GM12891 (cell line): ENCODE data around the gene ASIC1.

Experiments used
- PAX5 ChIP-seq: IDR thresholded peaks from 2 replicates; pipeline ENCODE4 v1.6.1; 2011; ENCODE audit warnings: low read length, moderate library complexity, mild to moderate bottlenecking; ENCODE audit not compliant: insufficient read depth, severe bottlenecking
- POLR2A ChIP-seq: IDR thresholded peaks from 2 replicates; pipeline ENCODE4 v1.6.1; 2011; ENCODE audit warnings: low read depth, low read length, control low read depth
- POLR2AphosphoS5 ChIP-seq: IDR thresholded peaks from 2 replicates; pipeline ENCODE4 v1.6.1; 2011; ENCODE audit warnings: low read depth, low read length, control low read depth
- POU2F2 ChIP-seq: IDR thresholded peaks from 2 replicates; pipeline ENCODE4 v1.6.1; 2011; ENCODE audit warnings: low read depth, mild to moderate bottlenecking, control low read depth, low read length, moderate library complexity
- TAF1 ChIP-seq: IDR thresholded peaks from 2 replicates; pipeline ENCODE4 v1.6.1; 2011; ENCODE audit warnings: low read depth, low read length, control low read depth

DNA sequence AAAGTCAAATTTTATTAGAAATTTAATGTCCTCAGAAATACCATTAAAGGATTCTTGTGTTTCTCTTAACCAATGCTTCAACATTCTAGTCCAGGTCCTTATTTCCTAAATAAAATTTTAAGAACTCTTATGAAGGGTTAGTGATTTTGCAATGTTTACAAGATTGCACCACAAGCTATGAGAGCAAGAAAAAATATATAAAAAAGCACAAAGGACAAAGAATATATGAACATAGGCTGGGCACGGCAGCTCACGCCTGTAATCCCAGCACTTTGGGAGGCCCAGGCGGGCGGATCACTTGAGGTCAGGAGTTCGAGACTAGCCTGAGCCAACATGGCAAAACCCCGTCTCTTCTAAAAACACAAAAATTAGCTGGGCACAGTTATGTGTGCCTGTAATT is 39.8 kb upstream of the ASIC1 start:
- TF ChIP-seq POLR2AphosphoS5 (no peak), POLR2A (no peak), TAF1 (no peak), POU2F2 (no peak), PAX5 (no peak)
